SK-N-SH (cell line): ENCODE results near the gene ZNF384.

Experiments
- CHD2 ChIP-seq: fragments of 150-350 bp; IDR thresholded peaks from 2 replicates; pipeline ENCODE4 v1.6.1; 2018; ENCODE audit warnings: low read length; ENCODE audit not compliant: partially characterized antibody
- EZH2phosphoT487 ChIP-seq: fragments of 200-600 bp; sonication (generic); IDR thresholded peaks from 2 replicates; pipeline ENCODE4 v1.6.1; 2017; ENCODE audit warnings: low read depth, mixed run types, mild to moderate bottlenecking, antibody characterized with exemption, moderate library complexity, borderline replicate concordance
- GABPA ChIP-seq: IDR thresholded peaks from 2 replicates; pipeline ENCODE4 v1.4.0; 2012; ENCODE audit warnings: low read depth, mild to moderate bottlenecking
- SMC3 ChIP-seq: IDR thresholded peaks from 2 replicates; pipeline ENCODE4 v1.6.1; 2012; ENCODE audit warnings: low read depth, low read length, improper control_type of control experiment
- YY1 ChIP-seq: IDR thresholded peaks from 2 replicates; pipeline ENCODE4 v1.4.0; 2012; ENCODE audit warnings: low read depth, mild to moderate bottlenecking
- TF ChIP-seq, protein P1 (sequence below): fragments of 200-600 bp; sonication (generic); IDR thresholded peaks from 2 replicates; pipeline ENCODE4 v1.6.1; 2017; ENCODE audit warnings: antibody characterized with exemption, mild to moderate bottlenecking, moderate library complexity

DNA sequence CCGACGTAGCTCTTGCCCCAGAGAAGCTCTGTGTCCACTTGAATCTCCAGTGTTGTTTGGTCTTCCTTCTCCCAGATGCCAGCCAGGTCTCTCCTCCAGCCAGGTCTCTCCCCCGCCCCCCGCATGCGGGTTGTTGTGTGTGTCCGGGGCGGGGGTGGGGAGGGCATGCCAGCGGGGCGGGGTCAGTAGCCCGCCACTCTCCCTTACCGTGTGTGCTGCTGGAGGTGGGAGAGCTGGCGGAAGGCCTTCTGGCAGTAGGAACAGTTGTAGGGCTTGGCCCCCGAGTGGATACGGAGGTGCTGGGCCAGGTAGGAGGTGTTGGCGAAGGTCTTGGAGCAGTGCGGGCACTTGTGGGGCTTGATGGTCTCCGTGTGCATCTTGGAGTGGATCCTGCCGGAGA is 17.0 kb downstream of the ZNF384 start:
- TF ChIP-seq SMC3 (no peak), CHD2 (no peak), GABPA (no peak), YY1 (no peak), EZH2phosphoT487 (no peak)
- TF ChIP-seq, protein P1, sequence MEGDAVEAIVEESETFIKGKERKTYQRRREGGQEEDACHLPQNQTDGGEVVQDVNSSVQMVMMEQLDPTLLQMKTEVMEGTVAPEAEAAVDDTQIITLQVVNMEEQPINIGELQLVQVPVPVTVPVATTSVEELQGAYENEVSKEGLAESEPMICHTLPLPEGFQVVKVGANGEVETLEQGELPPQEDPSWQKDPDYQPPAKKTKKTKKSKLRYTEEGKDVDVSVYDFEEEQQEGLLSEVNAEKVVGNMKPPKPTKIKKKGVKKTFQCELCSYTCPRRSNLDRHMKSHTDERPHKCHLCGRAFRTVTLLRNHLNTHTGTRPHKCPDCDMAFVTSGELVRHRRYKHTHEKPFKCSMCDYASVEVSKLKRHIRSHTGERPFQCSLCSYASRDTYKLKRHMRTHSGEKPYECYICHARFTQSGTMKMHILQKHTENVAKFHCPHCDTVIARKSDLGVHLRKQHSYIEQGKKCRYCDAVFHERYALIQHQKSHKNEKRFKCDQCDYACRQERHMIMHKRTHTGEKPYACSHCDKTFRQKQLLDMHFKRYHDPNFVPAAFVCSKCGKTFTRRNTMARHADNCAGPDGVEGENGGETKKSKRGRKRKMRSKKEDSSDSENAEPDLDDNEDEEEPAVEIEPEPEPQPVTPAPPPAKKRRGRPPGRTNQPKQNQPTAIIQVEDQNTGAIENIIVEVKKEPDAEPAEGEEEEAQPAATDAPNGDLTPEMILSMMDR = no peak
